BLaER1 treated with 17β-estradiol and CSF1 and Interleukin-3, amounts not matched to agents 10 nM and 100 nM (cell line): ENCODE results near the gene GIMAP6.
A peak's percentile ranks its signal among the peaks of the same experiment; 100 is the strongest.
"Not testable (repeated sequence)": the region's sequence is repeated elsewhere in the genome, so short reads cannot be mapped to it uniquely, and the experiment has no call there.

ENCODE experiments used
- H3K27ac ChIP-seq, 11 experiments: shearing (Covaris generic); formaldehyde crosslinking; 2 replicates each; pipeline ENCODE4 v1.8.1; 2022
- H3K27me3 ChIP-seq, 11 experiments: shearing (Covaris generic); formaldehyde crosslinking; 2 replicates each; pipeline ENCODE4 v1.8.1; 2022
- H3K36me3 ChIP-seq, 11 experiments: shearing (Covaris generic); formaldehyde crosslinking; 2 replicates each; pipeline ENCODE4 v1.8.1; 2022
- H3K4me1 ChIP-seq, 10 experiments: shearing (Covaris generic); formaldehyde crosslinking; 2 replicates each; pipeline ENCODE4 v1.8.1; 2022
- H3K4me2 ChIP-seq, 11 experiments: shearing (Covaris generic); formaldehyde crosslinking; 2 replicates each; pipeline ENCODE4 v1.8.1; 2022
- H3K4me3 ChIP-seq, 10 experiments: shearing (Covaris generic); formaldehyde crosslinking; 2 replicates each; pipeline ENCODE4 v1.8.1; 2022
- H3K9ac ChIP-seq, 11 experiments: shearing (Covaris generic); formaldehyde crosslinking; 2 replicates each; pipeline ENCODE4 v1.8.1; 2022
- H3K9me3 ChIP-seq, 11 experiments: shearing (Covaris generic); formaldehyde crosslinking; replicated peaks in 1 of 11; 2 replicates each; pipeline ENCODE4 v1.8.1; 2022
- H4K20me1 ChIP-seq, 11 experiments: shearing (Covaris generic); formaldehyde crosslinking; 2 replicates each; pipeline ENCODE4 v1.8.1; 2022
- Cebpa-rat ChIP-seq, 11 experiments: shearing (Covaris generic); IDR thresholded peaks; 2 replicates each; pipeline ENCODE4 v1.8.1; 2022

The GIMAP6 gene

DNA sequence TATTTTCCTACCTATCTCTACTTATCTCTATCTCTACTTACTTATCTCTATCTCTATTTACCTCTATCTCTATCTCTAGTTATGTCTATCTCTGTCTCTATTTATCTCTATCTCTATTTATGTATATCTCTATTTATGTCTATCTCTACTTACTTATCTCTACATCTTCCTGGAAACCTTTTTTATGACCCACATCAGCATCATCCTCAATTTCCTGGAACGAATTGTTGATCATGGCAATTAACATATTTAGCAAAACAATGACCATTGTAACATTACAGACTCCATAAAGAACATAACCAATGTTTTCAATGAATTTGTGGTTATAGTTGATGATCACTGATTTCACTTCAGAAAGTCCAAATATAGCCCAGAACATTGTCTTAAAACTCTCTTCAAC, 18.3 kb downstream of the GIMAP6 start:
- Histone ChIP-seq H3K4me1 (peaks cover 0 to 24% (median 0%) of the 10 kb centered on the region in 10 experiments; a peak in 6 of 20 replicates), H3K4me3 (no peak overlapping the region), H3K36me3 (no peaks in the 10 kb centered on the region), H4K20me1 (no peaks in the 10 kb centered on the region), H3K27me3 (no peaks in the 10 kb centered on the region), H3K27ac (no peak overlapping the region), H3K9me3 (peaks cover 0 to 14% (median 4%) of the 10 kb centered on the region in 11 experiments; a peak in 7 of 22 replicates), H3K9ac (no peak overlapping the region), H3K4me2 (no peak overlapping the region)
- TF ChIP-seq Cebpa-rat (IDR thresholded peaks at IDR 0.05), result no peak

DNA sequence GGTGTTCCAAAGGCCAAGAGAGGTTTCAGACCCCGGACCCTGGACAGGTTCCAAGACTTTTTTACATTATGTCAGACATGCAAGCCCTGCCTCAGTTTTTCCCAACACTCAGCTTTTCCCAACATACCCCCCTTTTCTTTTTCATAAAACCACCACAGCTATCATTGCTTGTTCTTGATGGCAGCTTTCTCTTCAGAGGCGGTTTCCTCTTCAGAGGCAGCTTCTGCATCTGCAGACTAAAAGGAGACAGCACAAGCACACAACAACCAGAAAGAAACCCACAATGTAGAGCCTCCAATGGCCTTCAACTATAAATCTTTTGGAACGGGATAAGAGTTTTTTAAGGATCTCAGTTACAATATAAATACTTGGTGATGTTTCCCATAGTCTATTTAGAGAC, 19.3 kb downstream of the GIMAP6 start:
- Histone ChIP-seq H3K36me3 (no peaks in the 10 kb centered on the region), H3K4me2 (no peak overlapping the region), H3K27me3 (no peaks in the 10 kb centered on the region), H3K4me3 (no peak overlapping the region), H3K27ac (no peak overlapping the region), H4K20me1 (no peaks in the 10 kb centered on the region), H3K4me1 (peaks cover 0 to 24% (median 0%) of the 10 kb centered on the region in 10 experiments; a peak in 6 of 20 replicates), H3K9me3 (peaks cover 0 to 14% (median 4%) of the 10 kb centered on the region in 11 experiments; a peak in 7 of 22 replicates), H3K9ac (no peak overlapping the region)
- TF ChIP-seq Cebpa-rat (IDR thresholded peaks at IDR 0.05), result no peak

DNA sequence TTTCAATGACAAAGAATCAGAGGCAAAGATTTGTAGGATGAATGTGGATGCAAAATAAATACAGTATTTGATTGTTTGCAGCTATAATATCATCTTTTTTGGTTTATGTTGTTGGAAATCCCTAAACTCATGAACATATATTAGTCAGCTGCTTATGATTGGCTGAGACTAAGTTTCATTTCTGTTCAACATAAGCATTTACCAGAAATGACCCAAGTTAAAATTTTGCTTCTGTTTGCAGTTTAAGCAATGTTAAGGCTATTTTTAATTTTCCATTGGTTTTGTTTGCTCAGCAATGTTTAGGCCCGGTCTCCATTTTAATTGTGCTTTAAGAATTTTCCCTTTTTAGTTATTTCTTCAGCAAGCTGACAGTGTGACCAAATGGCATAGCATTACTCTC, 22.0 kb downstream of the GIMAP6 start:
- Histone ChIP-seq H3K4me1 (peaks cover 0 to 35% (median 0%) of the 10 kb centered on the region in 10 experiments; a peak in 6 of 20 replicates), H3K27me3 (no peaks in the 10 kb centered on the region), H3K9me3 (peaks cover 9 to 29% (median 14%) of the 10 kb centered on the region in 11 experiments; a peak in 20 of 22 replicates), H3K36me3 (no peaks in the 10 kb centered on the region), H3K9ac (peak overlapping the region in 3 of 11 experiments; percentile 36 to 67 (median 61); a peak in 4 of 22 replicates), H3K4me2 (peak overlapping the region in 3 of 11 experiments; percentile 47 to 77 (median 70); a peak in 6 of 22 replicates), H3K27ac (peak overlapping the region in 4 of 11 experiments; percentile 24 to 95 (median 87); a peak in 7 of 22 replicates), H3K4me3 (no peak overlapping the region), H4K20me1 (no peaks in the 10 kb centered on the region)
- no peak for TF ChIP-seq Cebpa-rat (IDR thresholded peaks at IDR 0.05)

DNA sequence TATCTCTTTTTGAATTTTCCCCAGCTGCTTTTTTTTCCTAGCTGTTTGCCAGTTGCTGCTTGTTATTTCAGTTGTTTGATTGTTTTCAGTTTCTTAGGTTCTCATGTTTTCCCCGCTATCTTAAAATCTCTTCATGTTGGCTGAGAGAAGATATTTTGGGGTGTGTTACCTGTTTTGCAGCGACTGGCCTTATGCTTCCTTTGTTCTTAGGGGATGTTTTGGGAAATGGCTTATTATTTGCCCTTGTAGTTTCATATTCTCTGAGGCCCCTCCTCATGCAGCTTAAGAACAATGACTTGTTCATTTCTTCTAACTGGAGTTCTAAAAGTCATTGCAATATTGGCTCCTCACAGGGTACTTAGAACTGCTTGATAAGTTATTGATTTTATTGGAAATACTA, 28.6 kb downstream of the GIMAP6 start:
- not testable (repeated sequence) for H4K20me1 ChIP-seq, H3K36me3 ChIP-seq, H3K27ac ChIP-seq, H3K27me3 ChIP-seq, H3K4me2 ChIP-seq, H3K4me3 ChIP-seq, H3K9ac ChIP-seq
- Histone ChIP-seq H3K9me3 (peaks cover 10 to 34% (median 17%) of the 10 kb centered on the region in 11 experiments; a peak in 21 of 22 replicates), H3K4me1 (peaks cover 0 to 11% (median 0%) of the 10 kb centered on the region in 10 experiments; a peak in 2 of 20 replicates)

DNA sequence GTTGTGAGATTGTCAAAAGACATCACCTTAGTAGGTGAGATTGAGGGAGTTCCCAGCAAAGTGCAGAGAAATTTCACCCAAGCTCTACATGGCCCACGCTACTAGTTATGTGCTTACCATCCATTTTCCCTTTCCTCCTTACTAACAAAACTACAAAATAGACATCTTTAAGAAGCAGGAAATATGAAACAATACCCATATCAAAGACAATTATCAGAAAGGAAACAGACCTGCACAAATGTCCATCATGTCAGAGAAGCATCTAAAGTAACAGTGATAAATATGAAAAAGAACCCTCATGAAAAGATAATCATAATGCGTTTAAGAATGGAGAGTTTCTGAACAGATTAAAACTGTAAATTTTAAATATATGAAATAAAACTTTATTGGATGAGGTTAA, 36.8 kb downstream of the GIMAP6 start:
- no peak for TF ChIP-seq Cebpa-rat (IDR thresholded peaks at IDR 0.05)
- no peak overlapping the region for H3K27ac ChIP-seq
- no peaks in the 10 kb centered on the region for H4K20me1 ChIP-seq
- H3K36me3 ChIP-seq, result no peaks in the 10 kb centered on the region
- peaks cover 49 to 71% (median 55%) of the 10 kb centered on the region in 11 experiments for H3K9me3 ChIP-seq
- no peak overlapping the region for H3K4me3 ChIP-seq
- no peaks in the 10 kb centered on the region for H3K27me3 ChIP-seq
- no peak overlapping the region for H3K4me2 ChIP-seq
- H3K4me1 ChIP-seq, result peaks cover 0 to 10% (median 0%) of the 10 kb centered on the region in 10 experiments; a peak in 4 of 20 replicates
- H3K9ac ChIP-seq, result no peak overlapping the region

DNA sequence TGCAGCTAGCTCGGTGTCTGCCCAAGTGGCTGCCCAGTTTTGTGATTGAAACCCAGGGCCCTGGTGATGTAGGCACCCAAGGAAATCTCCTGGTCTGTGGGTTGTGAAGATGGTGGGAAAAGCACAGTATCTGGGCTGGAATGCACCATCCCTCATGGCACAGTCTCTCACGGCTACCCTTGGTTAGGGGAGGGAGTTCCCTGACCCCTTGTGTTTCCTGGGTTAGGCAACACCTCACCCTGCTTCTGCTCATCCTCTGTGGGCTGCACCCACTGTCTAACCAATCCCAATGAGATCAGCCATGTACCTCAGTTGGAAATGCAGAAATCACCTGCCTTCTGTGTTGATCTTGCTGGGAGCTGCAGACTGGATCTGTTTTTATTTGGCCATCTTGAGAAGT, 37.4 kb downstream of the GIMAP6 start:
- Histone ChIP-seq H3K4me2 (no peak overlapping the region), H3K9me3 (peaks cover 49 to 71% (median 55%) of the 10 kb centered on the region in 11 experiments), H4K20me1 (no peaks in the 10 kb centered on the region), H3K27me3 (no peaks in the 10 kb centered on the region), H3K36me3 (no peaks in the 10 kb centered on the region), H3K27ac (no peak overlapping the region), H3K4me3 (no peak overlapping the region), H3K9ac (no peak overlapping the region), H3K4me1 (peaks cover 0 to 13% (median 0%) of the 10 kb centered on the region in 10 experiments; a peak in 4 of 20 replicates)
- no peak for TF ChIP-seq Cebpa-rat (IDR thresholded peaks at IDR 0.05)

DNA sequence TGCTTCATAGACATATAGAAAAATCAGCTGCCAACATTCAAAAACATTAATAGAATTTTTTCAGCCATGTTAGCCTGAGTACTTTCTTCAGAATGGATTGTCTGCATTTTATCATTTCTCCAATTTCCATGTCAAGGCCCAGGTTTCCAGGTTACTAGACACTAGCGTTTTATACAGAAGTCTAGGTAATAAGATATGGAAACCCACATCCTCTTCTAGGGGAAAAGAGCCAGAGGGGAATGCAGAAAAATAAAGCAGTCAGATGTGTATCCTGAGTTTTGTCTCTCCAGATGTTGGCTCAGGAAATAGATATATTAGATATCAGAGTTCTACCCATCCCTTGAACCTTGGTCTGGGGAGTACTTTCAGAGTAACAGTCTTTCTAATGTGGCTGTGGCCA, 44.6 kb downstream of the GIMAP6 start:
- Histone ChIP-seq H3K4me3 (peak overlapping the region in 1 of 10 experiments; percentile 18; a peak in 2 of 20 replicates), H4K20me1 (no peaks in the 10 kb centered on the region), H3K4me1 (peaks cover 0 to 51% (median 15%) of the 10 kb centered on the region in 10 experiments; a peak in 13 of 20 replicates), H3K27me3 (no peaks in the 10 kb centered on the region), H3K9me3 (peaks cover 11 to 17% (median 15%) of the 10 kb centered on the region in 11 experiments), H3K4me2 (peak overlapping the region in 6 of 11 experiments; percentile 59 to 83 (median 77); a peak in 9 of 22 replicates), H3K9ac (peak overlapping the region in 1 of 11 experiments; percentile 55; a peak in 2 of 22 replicates), H3K36me3 (no peaks in the 10 kb centered on the region), H3K27ac (peak overlapping the region in 2 of 11 experiments; percentile 61 to 76; a peak in 4 of 22 replicates)
- TF ChIP-seq Cebpa-rat (IDR thresholded peaks at IDR 0.05), result no peak

DNA sequence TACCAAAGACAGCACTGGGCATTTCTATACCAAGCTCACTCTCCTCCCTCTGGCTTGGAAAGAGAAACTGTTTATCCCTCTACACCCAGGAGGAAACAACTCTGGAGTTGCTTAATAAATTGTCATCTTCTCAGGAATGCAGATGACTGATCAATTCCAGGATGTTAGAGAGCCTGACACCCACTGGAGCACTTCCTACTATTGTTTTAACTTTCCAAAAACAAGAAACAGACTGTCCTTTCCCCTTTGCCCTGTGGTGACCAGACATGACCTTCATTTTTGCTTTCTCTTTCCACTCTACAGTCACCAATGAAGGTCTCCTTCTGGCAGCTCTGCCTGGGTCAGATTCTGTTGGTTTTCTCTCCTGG, 45.4 kb downstream of the GIMAP6 start:
- Histone ChIP-seq H3K4me3 (peak overlapping the region in 3 of 10 experiments; percentile 18 to 36 (median 18); a peak in 4 of 20 replicates), H3K9me3 (peaks cover 3 to 17% (median 9%) of the 10 kb centered on the region in 11 experiments; a peak in 19 of 22 replicates), H3K4me1 (peaks cover 0 to 51% (median 15%) of the 10 kb centered on the region in 10 experiments; a peak in 13 of 20 replicates), H4K20me1 (no peaks in the 10 kb centered on the region), H3K27me3 (no peaks in the 10 kb centered on the region), H3K9ac (peak overlapping the region in 4 of 11 experiments; percentile 24 to 55 (median 48); a peak in 5 of 22 replicates), H3K36me3 (no peaks in the 10 kb centered on the region), H3K27ac (peak overlapping the region in 7 of 11 experiments; percentile 35 to 76 (median 61); a peak in 11 of 22 replicates), H3K4me2 (peak overlapping the region in 10 of 11 experiments; percentile 2 to 83 (median 62); a peak in 17 of 22 replicates)
- TF ChIP-seq Cebpa-rat (IDR thresholded peaks at IDR 0.05), result no peak

DNA sequence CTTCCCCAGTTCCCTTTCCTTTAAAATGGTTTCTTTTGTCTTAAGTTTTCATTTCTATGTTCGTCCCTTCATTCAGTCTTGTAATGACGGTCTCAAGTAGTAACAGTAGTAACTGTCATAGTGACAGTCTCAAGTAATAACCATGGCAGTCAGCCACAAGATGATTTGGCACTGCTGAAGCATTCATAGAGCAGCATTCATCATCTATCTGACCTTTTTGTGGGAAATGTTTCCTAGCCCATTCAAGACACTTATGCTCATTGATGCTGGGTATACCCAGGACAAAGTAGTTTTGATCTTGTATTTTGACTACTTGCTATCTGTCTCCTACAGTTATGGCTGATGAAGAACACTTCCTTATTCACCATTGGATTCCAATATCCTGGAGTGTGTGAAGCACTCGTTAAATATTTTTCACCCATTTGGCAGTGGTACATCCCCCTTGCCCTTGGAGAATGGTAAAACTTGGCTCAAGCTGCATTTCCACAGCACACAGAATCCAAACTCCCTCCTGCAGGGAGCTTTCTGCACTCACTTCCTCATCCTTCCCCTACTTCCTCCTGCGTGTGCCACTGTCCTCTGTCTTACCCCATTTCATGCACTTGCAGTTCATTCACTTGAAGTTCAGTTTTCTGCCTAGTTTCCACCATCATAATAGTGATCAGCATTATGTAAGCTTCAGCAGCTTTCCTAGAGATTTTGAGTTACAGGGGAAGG, 46.0 kb downstream of the GIMAP6 start:
- no peaks in the 10 kb centered on the region for H3K36me3 ChIP-seq
- H3K27ac ChIP-seq, result peak overlapping the region in 7 of 11 experiments; percentile 35 to 76 (median 61); a peak in 11 of 22 replicates
- H4K20me1 ChIP-seq, result no peaks in the 10 kb centered on the region
- peak overlapping the region in 4 of 11 experiments; percentile 24 to 55 (median 48); a peak in 5 of 22 replicates for H3K9ac ChIP-seq
- H3K9me3 ChIP-seq, result peaks cover 1 to 17% (median 9%) of the 10 kb centered on the region in 11 experiments; a peak in 19 of 22 replicates
- H3K27me3 ChIP-seq, result no peaks in the 10 kb centered on the region
- peak overlapping the region in 10 of 11 experiments; percentile 2 to 83 (median 62); a peak in 17 of 22 replicates for H3K4me2 ChIP-seq
- H3K4me3 ChIP-seq, result peak overlapping the region in 1 of 10 experiments; percentile 36; a peak in 2 of 20 replicates
- H3K4me1 ChIP-seq, result peaks cover 0 to 49% (median 15%) of the 10 kb centered on the region in 10 experiments; a peak in 13 of 20 replicates
- no peak for TF ChIP-seq Cebpa-rat (IDR thresholded peaks at IDR 0.05)
